Stomach (tissue), 4 donors: ENCODE results near the gene ARHGAP24.

ENCODE experiments used
- CTCF ChIP-seq, 7 experiments: fragments of 450-650 bp in 4 of 7; fragments of 200-600 bp in 3 of 7; sonication (generic) in 3 of 7; IDR thresholded peaks; one replicate each; pipeline ENCODE4 v1.5.1; 2016 to 2019; ENCODE audit warnings: antibody characterized with exemption in 7 of 7, control low read depth in 2 of 7, mild to moderate bottlenecking in 1 of 7
- EP300 ChIP-seq: sonication (generic); formaldehyde crosslinking; IDR thresholded peaks from one replicate; pipeline ENCODE4 v1.6.1; 2017; ENCODE audit warnings: antibody characterized with exemption
- POLR2A ChIP-seq, 4 donors: fragments of 450-650 bp; IDR thresholded peaks; one replicate each; pipeline ENCODE4 v1.6.1; 2016; ENCODE audit warnings: antibody characterized with exemption in 4 of 4, control low read depth in 2 of 4, mild to moderate bottlenecking in 1 of 4, moderate library complexity in 1 of 4

- TF ChIP-seq POLR2A (IDR thresholded peaks at IDR 0.05) = no peak
- no peak for TF ChIP-seq CTCF (IDR thresholded peaks at IDR 0.05)
- no peak for TF ChIP-seq EP300
Observed at GRCh38 chr4:85722807-85723206, 247.9 kb downstream of the ARHGAP24 start.
